DLD1 (cell line): ENCODE results near the gene LRRC4C.
"Not testable (repeated sequence)": the region's sequence is repeated elsewhere in the genome, so short reads cannot be mapped to it uniquely, and the experiment has no call there.

ENCODE experiments used
- in situ Hi-C: cut with HindIII; loops from 2 replicates; pipeline ENCODE4 v1.10.0; 2017; ENCODE audit warnings: low sequenced_read_pairs

LRRC4C gene

DNA sequence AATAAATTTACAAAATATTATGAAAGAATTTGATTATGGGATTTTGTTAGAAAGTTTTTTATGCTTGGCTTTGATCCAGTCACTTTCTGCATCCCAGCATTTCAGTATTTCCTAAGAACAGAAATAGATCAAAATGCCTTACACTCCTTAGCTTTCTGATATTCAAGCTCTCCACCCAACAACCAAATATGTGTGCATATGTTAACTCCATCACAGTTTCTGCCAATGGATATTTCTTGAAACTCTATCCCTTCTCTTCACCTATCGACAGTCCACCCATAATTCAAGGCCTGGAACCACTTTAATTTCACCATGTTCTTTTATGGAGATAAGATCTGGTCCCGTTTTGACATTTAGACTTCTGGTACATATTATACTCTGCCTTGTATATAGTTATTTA is 565.0 kb downstream of the LRRC4C start:
- in situ Hi-C loops, result no loop called here

DNA sequence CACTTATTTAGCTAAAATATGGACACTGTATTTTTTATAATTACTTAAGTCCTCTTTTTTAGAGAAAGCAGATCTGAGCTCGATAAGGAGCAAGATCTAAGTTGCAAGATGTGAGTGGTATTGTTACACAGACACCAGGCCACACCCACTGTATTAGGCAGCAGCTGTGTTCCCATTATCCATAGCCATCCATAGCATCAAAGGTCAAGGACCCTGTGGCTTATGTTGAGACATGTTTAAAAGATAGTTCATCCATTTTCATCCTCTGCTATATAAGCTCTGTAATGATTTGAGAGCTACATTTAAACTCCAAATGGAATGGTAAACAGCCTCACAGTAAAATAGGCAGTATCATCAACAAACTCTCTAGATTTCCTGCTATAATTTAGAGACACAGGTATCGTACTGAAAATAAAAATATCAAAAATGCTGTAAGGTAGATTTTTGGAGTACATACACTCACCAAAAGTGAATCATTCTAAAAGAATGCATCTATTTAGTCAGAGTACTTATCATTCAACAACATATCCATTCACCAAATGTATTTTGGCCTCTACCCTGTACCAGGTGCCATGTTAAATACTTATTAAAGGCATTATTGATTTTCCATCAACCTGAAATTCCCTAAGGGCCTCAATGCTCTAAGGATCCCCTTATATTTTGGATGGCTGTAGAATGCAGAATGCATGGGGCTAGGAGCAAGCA is 574.0 kb downstream of the LRRC4C start:
- in situ Hi-C loops, result no loop called here

DNA sequence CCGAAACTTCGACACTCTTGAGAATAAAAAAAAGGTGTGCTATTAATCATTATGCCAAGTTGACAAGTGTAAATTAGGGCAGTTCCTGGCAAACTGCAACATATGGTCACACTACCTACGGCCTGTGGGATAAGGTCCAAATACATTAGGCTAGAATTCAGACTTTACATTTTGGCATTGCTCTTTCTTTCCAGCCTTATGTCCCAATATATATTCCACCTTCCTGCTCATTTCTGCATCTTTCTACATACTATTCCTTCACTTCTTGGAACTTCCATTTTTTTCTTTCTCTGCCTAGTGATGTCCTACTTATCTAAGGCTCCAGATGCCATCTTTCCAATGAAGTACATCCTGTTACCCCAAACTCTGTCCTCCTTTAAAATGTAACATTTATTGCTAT is 577.2 kb downstream of the LRRC4C start:
- in situ Hi-C loops, result no loop called here

- in situ Hi-C loops, result no loop called here
Observed at GRCh38 chr11:40879911-40880310, 579.5 kb downstream of the LRRC4C start.

GRCh38 chr11:40877981-40878380 is 581.5 kb downstream of the LRRC4C start:
- in situ Hi-C loops, result no loop called here

- in situ Hi-C loops, result no loop called here
Observed at GRCh38 chr11:40877256-40877655, 582.2 kb downstream of the LRRC4C start.

DNA sequence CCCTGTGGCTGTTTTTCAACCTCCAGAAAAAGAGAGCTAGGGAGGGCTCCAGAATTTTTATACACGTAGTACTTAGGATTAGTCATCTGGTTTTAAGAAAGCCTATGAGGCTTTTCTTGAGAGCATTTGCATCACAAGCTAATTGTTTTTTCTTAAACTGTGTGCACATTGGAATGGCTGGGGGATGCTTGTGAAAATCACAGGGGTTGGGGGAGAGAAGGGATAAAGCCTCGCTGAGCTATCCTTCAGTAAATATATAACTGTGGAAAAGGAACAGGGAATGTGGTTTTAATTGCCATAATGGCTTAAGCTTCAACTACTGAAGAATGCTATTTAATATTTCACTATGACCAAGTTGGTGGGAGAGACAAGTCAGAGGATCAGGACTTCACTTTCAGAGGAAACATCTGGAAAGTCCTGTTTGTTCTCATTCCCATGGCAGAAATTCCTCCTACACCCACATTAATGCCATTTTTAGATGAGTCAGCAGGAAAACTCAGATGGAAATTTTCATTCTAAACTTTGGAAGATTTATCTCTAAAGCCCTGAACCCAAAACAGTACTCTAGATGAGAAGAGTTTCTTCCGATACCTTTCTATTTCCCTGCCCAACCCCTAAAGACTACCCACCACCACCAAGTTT is 591.3 kb downstream of the LRRC4C start:
- in situ Hi-C loops, result no loop called here

- in situ Hi-C loops, result not testable (repeated sequence)
Observed at GRCh38 chr11:40857754-40858153, 601.7 kb downstream of the LRRC4C start.

DNA sequence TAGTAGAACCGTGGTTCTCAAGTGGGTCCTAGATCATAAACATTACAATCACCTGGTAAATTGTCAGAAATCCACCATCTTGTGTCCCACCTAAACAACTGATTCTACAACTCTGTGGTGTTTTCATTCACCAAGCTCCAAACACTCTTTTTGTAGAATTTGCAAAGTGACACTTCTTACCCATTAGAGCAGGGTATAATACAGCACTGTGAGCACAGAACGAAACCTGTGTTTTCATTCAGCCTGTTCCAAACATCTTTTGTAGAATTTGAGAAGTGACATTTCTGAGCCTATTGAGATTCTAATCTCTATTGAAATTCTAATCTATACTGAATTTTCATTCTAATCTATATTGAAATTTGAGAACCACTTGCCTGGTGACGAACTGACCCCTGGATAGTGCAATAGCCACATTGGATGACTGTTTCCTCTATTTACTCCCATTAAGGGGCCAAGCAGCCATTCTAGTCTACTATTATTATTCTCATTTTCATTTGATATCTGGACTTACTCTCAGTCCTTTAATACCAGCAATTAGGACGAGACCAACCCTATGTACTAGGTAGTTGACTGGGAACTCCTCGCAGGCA is 616.6 kb downstream of the LRRC4C start:
- in situ Hi-C loops, result no loop called here

DNA sequence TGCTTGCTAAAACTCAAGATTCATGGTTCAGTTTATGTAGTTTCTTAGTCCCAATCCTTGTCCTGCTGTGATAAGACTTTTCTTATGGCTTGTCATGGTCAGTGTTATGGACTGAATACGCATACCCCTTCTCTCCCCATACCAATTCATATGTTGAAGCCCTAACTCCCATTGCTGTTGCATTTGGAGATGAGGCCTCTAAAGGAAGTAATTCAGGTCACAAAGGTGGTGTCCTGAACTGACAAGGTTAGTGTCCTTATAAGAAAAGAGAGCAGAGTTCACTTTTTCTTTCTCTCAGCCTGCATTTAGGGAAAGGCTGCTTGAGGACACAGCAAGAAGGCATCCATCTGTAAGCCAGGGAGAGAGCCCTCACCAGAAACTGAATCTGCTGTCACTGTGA is 618.2 kb downstream of the LRRC4C start:
- in situ Hi-C loops, result no loop called here

DNA sequence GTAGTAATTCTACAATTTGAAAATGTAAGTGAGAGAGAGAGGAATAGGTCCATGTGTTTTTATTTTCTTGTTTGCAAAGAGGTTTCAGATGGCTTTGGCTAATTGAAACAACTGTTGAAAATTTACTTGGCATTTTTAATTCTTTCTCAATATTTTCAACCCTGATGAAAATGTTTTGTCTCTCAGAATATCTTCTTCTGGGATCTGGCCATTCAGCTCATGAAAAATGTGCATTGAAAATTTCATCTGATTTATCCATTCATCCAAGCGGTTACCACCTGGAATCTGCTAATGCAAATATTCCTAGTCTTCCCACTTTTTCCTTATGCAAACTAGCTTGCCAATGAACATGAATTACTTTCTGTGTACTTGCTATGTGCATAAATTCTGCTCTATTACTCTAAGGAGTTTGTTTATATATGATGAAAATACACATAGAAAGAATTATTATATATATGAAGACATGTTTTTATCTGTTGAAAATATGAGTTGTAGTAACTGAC is 621.2 kb downstream of the LRRC4C start:
- in situ Hi-C loops, result no loop called here

DNA sequence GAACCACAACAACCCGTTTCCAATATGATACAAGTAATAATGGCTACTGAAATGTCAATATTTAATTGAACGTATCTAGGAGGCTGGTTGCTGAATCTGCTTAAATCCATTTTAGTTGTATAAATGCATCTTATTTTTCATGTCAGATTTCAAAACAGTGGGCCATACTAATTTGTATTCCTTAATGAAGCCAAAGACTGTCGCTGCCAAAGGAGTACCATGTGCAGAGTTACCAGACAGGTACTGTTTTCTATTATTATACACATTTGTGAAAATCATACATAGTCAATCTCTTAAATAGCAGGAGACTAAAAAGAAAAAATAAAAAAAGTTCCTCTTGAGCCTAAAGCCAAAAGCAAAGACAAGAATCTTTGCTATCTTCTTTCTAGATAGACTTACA is 632.3 kb downstream of the LRRC4C start:
- in situ Hi-C loops, result no loop called here

- in situ Hi-C loops, result no loop called here
Observed at GRCh38 chr11:40826601-40827000, 632.9 kb downstream of the LRRC4C start.

DNA sequence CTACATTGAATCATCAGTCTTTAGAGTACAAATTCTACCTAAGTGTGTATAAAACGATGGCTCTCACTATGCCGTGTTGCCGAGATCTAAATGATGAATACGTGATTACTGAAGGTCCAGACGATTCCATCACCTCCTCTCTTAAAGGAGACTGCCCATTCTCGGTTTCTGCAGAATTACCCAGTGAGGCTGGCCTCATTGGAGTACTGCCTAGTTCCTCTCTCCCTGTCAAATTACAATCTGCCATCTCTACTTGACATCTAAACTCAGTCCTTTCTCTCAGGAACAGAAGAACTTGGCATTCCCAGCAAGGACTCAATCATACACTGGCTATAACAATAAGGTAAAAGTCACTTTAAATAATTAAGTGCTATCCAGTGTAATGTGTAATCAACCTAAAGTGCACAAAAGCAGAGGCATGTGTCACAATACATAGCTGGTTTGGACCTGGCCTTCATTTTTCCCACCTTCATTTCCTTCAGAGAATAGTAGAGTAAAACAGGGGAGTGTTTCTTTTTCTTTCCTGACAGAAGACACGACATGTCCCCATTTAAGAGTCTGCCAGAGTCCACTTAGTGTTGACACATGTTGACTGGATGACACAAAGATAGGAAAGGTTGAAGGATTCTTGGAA is 634.1 kb downstream of the LRRC4C start:
- in situ Hi-C loops, result no loop called here

DNA sequence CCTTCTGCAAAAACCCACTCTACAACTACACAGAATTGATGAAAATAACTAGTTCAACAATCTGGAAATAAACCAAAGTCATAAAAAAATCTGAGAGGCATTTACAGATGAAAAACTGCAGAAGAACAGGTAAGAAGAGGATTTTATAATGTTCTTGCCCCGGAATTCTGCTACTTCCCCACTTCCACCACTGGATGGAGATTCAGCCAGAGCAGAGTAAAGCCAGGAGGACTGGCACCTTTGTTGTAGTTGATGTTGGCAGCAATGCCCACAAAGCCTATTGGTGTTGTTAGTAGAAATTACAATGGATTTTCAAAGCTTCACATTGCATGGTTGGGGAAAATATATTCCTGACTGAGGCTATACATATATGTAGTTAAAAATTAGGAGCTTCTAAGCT is 640.2 kb downstream of the LRRC4C start:
- in situ Hi-C loops, result no loop called here

DNA sequence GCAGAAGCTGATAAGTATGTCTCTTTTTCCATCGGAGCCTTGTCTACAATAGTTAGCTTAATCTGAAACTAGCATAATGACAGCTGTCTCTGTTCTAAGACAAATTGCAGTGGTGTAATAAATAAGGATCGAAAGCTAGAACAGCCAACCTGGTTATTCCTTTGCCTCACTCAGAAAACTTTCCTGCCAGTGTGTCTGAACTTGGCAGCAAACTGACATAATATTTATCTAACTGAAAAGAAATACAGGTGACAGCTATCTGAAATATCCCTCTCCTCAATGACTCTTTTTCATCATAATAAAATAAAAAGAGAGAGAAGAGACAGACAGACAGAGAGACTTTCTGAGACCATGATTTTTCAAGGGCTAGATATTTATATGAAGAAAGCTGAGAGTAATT is 642.5 kb downstream of the LRRC4C start:
- in situ Hi-C loops, result no loop called here

DNA sequence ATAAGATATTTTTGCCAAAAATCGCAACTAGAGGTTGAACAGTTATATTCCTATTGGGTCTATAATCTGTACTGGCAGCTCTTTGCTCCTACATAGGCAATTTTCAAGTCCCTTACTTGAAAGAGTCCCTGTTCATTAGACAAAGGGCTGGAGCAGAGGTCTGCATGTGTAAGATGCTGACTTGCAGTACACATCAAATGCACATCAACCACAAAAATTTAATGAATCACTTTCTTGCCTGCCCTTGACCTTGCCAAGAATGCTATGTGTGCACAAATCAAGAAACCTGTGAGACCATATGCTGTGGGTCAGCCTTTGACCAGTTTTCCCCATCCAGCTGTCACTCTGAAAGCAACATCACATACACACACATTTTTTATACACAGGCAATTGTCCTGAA is 661.5 kb downstream of the LRRC4C start:
- in situ Hi-C loops, result no loop called here

DNA sequence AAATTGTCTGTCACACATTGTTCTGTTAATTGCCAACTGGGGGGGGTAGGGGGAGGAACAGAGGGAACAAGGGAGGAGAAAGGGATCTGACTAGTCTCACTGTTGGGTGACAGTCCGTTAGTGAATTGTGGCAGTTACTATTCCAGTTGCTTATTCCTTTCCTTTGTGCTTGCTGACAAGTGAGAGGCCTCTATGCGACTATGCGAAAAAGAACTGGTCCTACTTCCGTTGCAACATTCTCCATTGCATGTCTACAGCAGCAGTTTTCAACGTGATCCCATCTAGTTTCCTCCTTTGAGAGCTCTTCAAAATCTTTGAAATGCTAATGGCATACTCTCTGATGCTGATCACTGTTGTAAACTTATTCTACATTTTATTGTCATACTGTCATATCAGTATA is 672.2 kb downstream of the LRRC4C start:
- in situ Hi-C loops, result no loop called here

- in situ Hi-C loops, result no loop called here
Observed at GRCh38 chr11:40763046-40763445, 696.4 kb downstream of the LRRC4C start.

DNA sequence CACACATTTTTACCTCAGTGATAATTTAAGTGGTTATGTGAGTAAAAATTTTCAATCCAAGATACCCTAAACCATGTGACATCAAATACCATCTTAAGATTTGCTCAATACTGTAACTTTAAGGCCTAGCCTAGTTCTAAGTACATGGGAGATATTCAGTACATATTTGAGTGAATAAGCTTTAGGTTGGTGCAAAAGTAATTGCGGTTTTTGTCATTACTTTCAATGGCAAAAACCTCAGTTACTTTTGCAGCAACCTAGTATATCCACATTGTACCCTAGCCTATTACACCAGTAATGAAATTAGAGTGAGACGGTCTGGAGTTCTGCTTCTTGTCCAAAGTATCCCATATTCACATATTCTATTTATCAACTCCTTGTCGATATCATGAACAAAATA is 700.1 kb downstream of the LRRC4C start:
- in situ Hi-C loops, result no loop called here

DNA sequence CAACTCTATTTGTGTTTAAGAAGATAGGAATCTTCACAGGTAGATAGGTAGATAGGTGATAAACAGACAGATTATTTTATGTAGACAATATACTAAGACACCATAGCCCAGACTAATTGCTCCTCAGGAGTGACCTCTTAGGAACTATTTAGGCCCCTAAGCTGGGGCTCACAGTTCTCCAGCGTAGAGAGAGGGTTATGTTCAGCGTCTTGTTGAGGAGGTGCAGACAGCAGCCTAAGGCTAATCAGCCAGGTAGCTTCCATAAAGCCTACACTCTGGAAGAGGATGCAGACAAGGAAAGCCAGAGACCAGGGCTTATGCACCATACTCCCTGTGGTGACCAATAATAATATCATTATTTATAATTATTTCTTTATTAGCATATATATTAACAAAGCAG is 705.2 kb downstream of the LRRC4C start:
- in situ Hi-C loops, result no loop called here

DNA sequence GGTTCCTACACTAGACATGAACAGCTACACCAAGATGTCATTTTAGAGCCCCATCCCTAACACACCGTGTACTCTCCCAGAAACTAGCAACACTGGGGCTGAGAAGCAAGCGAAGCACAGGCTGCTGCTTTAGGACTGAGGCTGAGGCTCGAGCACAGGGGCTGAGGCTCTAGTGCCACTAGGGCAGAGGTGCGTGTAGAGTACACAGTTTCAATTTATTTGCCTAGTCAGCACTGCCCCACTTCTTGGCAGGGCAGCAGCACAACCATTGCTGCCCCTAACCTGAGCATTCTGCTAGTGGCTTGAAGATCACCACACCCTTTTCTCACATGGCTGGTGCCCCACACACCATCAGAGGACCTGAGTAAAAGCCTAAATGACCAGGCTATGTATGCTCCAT is 713.2 kb downstream of the LRRC4C start:
- in situ Hi-C loops, result no loop called here
